Omental fat pad (tissue), 4 donors: Measurements from ENCODE around the gene TMC2. TPM values are rescaled to one million over a fixed set of nuclear protein-coding genes. Genes with fewer than 3 reads are reported as not detected.

Experiments
- ATAC-seq: fragments of 150-250 bp; one replicate; pipeline ENCODE4 v1.9.1; 2016; ENCODE audit warnings: mild to moderate bottlenecking, moderate library complexity; ENCODE audit not compliant: low FRiP score
- DNase-seq: peaks from one replicate; pipeline ENCODE4 v3.0.0-alpha.2; 2019; ENCODE audit warnings: low spot score
- CTCF ChIP-seq, 3 donors: fragments of 450-650 bp; IDR thresholded peaks; one replicate each; pipeline ENCODE4 v1.5.1; 2016 to 2017; ENCODE audit warnings: antibody characterized with exemption in 3 of 3, mild to moderate bottlenecking in 3 of 3, moderate library complexity in 2 of 3
- small RNA-seq: library from RNA; depleted of rRNA; stranded (forward); fragments of <200 nt; gene quantifications from one replicate; pipeline ENCODE3, GENCODE V24; 2016
- total RNA-seq, 4 donors: library from RNA; depleted of rRNA; stranded (reverse); fragments of >200 nt; gene quantifications; one replicate each; pipeline ENCODE4 v1.1.0, GENCODE V29; 2016

The TMC2 gene
- total RNA-seq, 4 donors from 2014 or later, result 0.32 to 0.88 (median 0.53) TPM

GRCh38 chr20:2690213-2690612 is 153.8 kb downstream of the TMC2 start:
- ATAC-seq, result no peak
- DNase-seq, result no peak
- TF ChIP-seq CTCF (IDR thresholded peaks at IDR 0.05), result no peak

GRCh38 chr20:2690718-2691117 is 154.3 kb downstream of the TMC2 start:
- no peak for DNase-seq
- ATAC-seq, result no peak
- no peak for TF ChIP-seq CTCF (IDR thresholded peaks at IDR 0.05)

- TF ChIP-seq CTCF (IDR thresholded peaks at IDR 0.05), result no peak
- no peak for DNase-seq
- ATAC-seq, result no peak
Measured at GRCh38 chr20:2691127-2691526, 154.8 kb downstream of the TMC2 start.

Small RNA genes lying within 50 kb of the gene (small RNA-seq; reads per million reads assigned to genes)
- gene SNORA51, result not detected
- not detected for gene SNORD110
- gene SNORD56, result not detected
- not detected for gene SNORD57
- not detected for gene SNORD86

Other genes starting within 250 kb of the TMC2 start
- gene TGM3, start 240.6 kb upstream of the TMC2 start, total RNA-seq, result not detected
- not detected for gene TGM6, start 155.7 kb upstream of the TMC2 start, total RNA-seq
- gene SNRPB, start 65.8 kb upstream of the TMC2 start, total RNA-seq, result 100 to 1,000 TPM; 119 to 267 (median 170) TPM
- 10 to 100 TPM in 1 of 4 donors, 1 to 10 TPM in 3; 6.8 to 14.8 (median 8.4) TPM for gene ZNF343, start 27.7 kb upstream of the TMC2 start, total RNA-seq
- gene NOP56, start 116.1 kb downstream of the TMC2 start, total RNA-seq, result 100 to 1,000 TPM in 2 of 4 donors, 10 to 100 TPM in 2; 77.3 to 463 (median 96.6) TPM
- 100 to 1,000 TPM in 3 of 4 donors, 10 to 100 TPM in 1; 90.3 to 122 (median 103) TPM for gene IDH3B, start 127.6 kb downstream of the TMC2 start, total RNA-seq
- gene EBF4, start 156.2 kb downstream of the TMC2 start, total RNA-seq, result 1 to 10 TPM; 1.3 to 7.5 (median 5.4) TPM